Liver (tissue), 9 donors: Measurements from ENCODE around the gene SSPN. TPM values are rescaled to one million over a fixed set of nuclear protein-coding genes. Genes with fewer than 3 reads are reported as not detected.

Experiments used
- DNase-seq: peaks from one replicate; pipeline ENCODE4 v3.0.0-alpha.2; 2017; ENCODE audit warnings: low spot score
- H3K27ac ChIP-seq, 2 donors: one replicate each; pipeline ENCODE4 v1.7.0; 2013; ENCODE audit warnings: inconsistent platforms in 2 of 2, low read length in 2 of 2, control low read depth in 1 of 2, low read depth in 1 of 2, mild to moderate bottlenecking in 1 of 2
- H3K27me3 ChIP-seq, 4 donors: one replicate each; pipeline versions ENCODE4 v1.6.1 to v1.7.0; 2013; ENCODE audit warnings: low read length in 3 of 4, inconsistent platforms in 1 of 4, mild to moderate bottlenecking in 1 of 4, moderate library complexity in 1 of 4; ENCODE audit not compliant: control insufficient read depth in 4 of 4, insufficient read depth in 4 of 4
- H3K36me3 ChIP-seq, 4 donors: one replicate each; pipeline versions ENCODE4 v1.6.1 to v1.7.0; 2013; ENCODE audit warnings: low read length in 3 of 4, mild to moderate bottlenecking in 3 of 4, low read depth in 1 of 4, moderate library complexity in 1 of 4; ENCODE audit not compliant: control insufficient read depth in 4 of 4, insufficient read depth in 3 of 4
- H3K4me1 ChIP-seq, 4 donors: one replicate each; pipeline versions ENCODE4 v1.6.1 to v1.7.0; 2013; ENCODE audit warnings: low read length in 3 of 4, mild to moderate bottlenecking in 3 of 4, moderate library complexity in 1 of 4; ENCODE audit not compliant: control insufficient read depth in 4 of 4, insufficient read depth in 4 of 4
- H3K4me3 ChIP-seq, 3 donors: one replicate each; pipeline versions ENCODE4 v1.6.1 to v1.7.0; 2013; ENCODE audit warnings: low read length in 3 of 3, control low read depth in 1 of 3, low read depth in 1 of 3, mild to moderate bottlenecking in 1 of 3
- H3K9ac ChIP-seq, 2 donors: one replicate each; pipeline ENCODE4 v1.7.0; 2013; ENCODE audit warnings: low read length in 2 of 2, mild to moderate bottlenecking in 2 of 2, moderate library complexity in 2 of 2, control low read depth in 1 of 2, low read depth in 1 of 2
- H3K9me3 ChIP-seq, 4 donors: one replicate each; pipeline versions ENCODE4 v1.6.1 to v1.7.0; 2013; ENCODE audit warnings: low read length in 3 of 4; ENCODE audit not compliant: control insufficient read depth in 4 of 4
- EGR1 ChIP-seq, 2 donors: IDR thresholded peaks; 2 replicates each; pipeline ENCODE4 v1.6.1; 2016 to 2018; ENCODE audit warnings: antibody characterized with exemption in 2 of 2, low read depth in 2 of 2
- FOXA1 ChIP-seq: IDR thresholded peaks from 2 replicates; pipeline ENCODE4 v1.6.1; 2016; ENCODE audit warnings: antibody characterized with exemption
- FOXA2 ChIP-seq: IDR thresholded peaks from 2 replicates; pipeline ENCODE4 v1.6.1; 2016; ENCODE audit warnings: antibody characterized with exemption
- GABPA ChIP-seq, 2 donors: IDR thresholded peaks in 1 of 2; conservative IDR thresholded peaks in 1 of 2; 2 replicates each; pipeline ENCODE4 v1.6.1; 2016; ENCODE audit warnings: antibody characterized with exemption in 2 of 2, mild to moderate bottlenecking in 1 of 2, moderate library complexity in 1 of 2
- HNF4A ChIP-seq, 2 donors: conservative IDR thresholded peaks; 2 replicates each; pipeline ENCODE4 v1.6.1; 2016; ENCODE audit warnings: antibody characterized with exemption in 2 of 2, mild to moderate bottlenecking in 2 of 2
- HNF4G ChIP-seq: IDR thresholded peaks from 2 replicates; pipeline ENCODE4 v1.6.1; 2016; ENCODE audit warnings: antibody characterized with exemption
- JUND ChIP-seq, 2 donors: IDR thresholded peaks; 2 replicates each; pipeline ENCODE4 v1.6.1; 2016; ENCODE audit warnings: antibody characterized with exemption in 2 of 2
- MAX ChIP-seq: IDR thresholded peaks from 2 replicates; pipeline ENCODE4 v1.6.1; 2016; ENCODE audit warnings: antibody characterized with exemption
- NR2F2 ChIP-seq: IDR thresholded peaks from 2 replicates; pipeline ENCODE4 v1.6.1; 2016; ENCODE audit warnings: antibody characterized with exemption
- RAD21 ChIP-seq, 2 donors: IDR thresholded peaks; 2 replicates each; pipeline ENCODE4 v1.6.1; 2016; ENCODE audit warnings: antibody characterized with exemption in 2 of 2, mild to moderate bottlenecking in 2 of 2
- REST ChIP-seq: IDR thresholded peaks from 2 replicates; pipeline ENCODE4 v1.6.1; 2016; ENCODE audit warnings: antibody characterized with exemption, mild to moderate bottlenecking
- RXRA ChIP-seq, 2 donors: IDR thresholded peaks; 2 replicates each; pipeline ENCODE4 v1.6.1; 2017 to 2018; ENCODE audit warnings: antibody characterized with exemption in 2 of 2, mild to moderate bottlenecking in 1 of 2
- TAF1 ChIP-seq: conservative IDR thresholded peaks from 2 replicates; pipeline ENCODE4 v1.6.1; 2016; ENCODE audit warnings: antibody characterized with exemption, mild to moderate bottlenecking
- YY1 ChIP-seq: IDR thresholded peaks from 2 replicates; pipeline ENCODE4 v1.6.1; 2016; ENCODE audit warnings: antibody characterized with exemption, mild to moderate bottlenecking
- WGBS: extraction: QIAGEN DNeasy Blood & Tissue Kit; methylation state at CpG from one replicate; pipeline ENCODE4 v1.1.7; 2013; 5-methylcytosine and 5-hydroxymethylcytosine counted together
- polyA plus RNA-seq, 2 donors: library from polyadenylated mRNA; stranded (reverse) in 1 of 2; unstranded in 1 of 2; fragments of 200-250 nt in 1 of 2; fragments of >200 nt in 1 of 2; fragmentation: Nextera tagmentation in 1 of 2; extraction: Ambion mirVana in 1 of 2; gene quantifications; one replicate each; pipeline versions ENCODE4 v1.2.1 to v1.2.3, GENCODE V29; 2013 to 2015
- total RNA-seq, 2 donors: library from RNA; depleted of rRNA; stranded (reverse); fragments of >200 nt; gene quantifications; one replicate each; pipeline ENCODE4 v1.2.3, GENCODE V29; 2014
- TF ChIP-seq, protein P1 (sequence below): IDR thresholded peaks from 2 replicates; pipeline ENCODE4 v1.6.1; 2016; ENCODE audit warnings: antibody characterized with exemption
- TF ChIP-seq, protein P2 (sequence below): fragments of 150-350 bp; IDR thresholded peaks from 2 replicates; pipeline ENCODE4 v1.5.1; 2017; ENCODE audit warnings: improper control_type of control experiment, low read depth, low read length; ENCODE audit not compliant: missing input control
- TF ChIP-seq, protein P3 (sequence below): IDR thresholded peaks from 2 replicates; pipeline ENCODE4 v1.6.1; 2016; ENCODE audit warnings: antibody characterized with exemption
- donor health status: healthy.
- donor health status: healthy.
- donor health status: healthy.
- donor health status: healthy.
- donor health status: healthy.

The SSPN gene
- total and polyA plus RNA-seq, 4 donors: 0.33 to 0.67 (median 0.46) TPM

GRCh38 chr12:26196421-26196716 is 996 bp downstream of the SSPN start (continued):
- TF ChIP-seq, protein P1, sequence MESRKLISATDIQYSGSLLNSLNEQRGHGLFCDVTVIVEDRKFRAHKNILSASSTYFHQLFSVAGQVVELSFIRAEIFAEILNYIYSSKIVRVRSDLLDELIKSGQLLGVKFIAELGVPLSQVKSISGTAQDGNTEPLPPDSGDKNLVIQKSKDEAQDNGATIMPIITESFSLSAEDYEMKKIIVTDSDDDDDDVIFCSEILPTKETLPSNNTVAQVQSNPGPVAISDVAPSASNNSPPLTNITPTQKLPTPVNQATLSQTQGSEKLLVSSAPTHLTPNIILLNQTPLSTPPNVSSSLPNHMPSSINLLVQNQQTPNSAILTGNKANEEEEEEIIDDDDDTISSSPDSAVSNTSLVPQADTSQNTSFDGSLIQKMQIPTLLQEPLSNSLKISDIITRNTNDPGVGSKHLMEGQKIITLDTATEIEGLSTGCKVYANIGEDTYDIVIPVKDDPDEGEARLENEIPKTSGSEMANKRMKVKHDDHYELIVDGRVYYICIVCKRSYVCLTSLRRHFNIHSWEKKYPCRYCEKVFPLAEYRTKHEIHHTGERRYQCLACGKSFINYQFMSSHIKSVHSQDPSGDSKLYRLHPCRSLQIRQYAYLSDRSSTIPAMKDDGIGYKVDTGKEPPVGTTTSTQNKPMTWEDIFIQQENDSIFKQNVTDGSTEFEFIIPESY: no peak
- TF ChIP-seq NR2F2: no peak
- TF ChIP-seq HNF4A (conservative IDR thresholded peaks at IDR 0.05): no peak
- TF ChIP-seq FOXA2: no peak

DNA sequence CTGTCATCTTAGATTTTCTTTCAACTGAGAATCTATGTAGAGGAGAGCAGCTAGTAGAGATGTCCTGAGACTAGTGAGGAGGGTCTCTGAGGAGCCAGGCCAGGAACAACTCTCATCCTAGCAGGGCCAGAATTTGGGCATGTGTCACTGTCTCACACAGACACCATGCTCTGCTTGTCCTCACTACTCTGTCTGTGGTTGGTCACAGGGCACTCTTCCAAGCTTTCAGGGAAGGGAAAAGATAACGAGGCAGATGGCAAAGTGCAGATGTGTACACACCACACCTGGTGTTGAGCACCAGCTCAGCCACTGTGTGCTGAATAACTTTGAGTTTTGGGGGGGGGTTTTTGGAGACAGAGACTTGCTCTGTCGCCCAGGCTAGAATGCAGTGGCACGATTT is 2.5 kb downstream of the SSPN start:
- no peaks in the 10 kb centered on the region for H3K9me3 ChIP-seq
- H3K27me3 ChIP-seq: peaks cover 0 to 6% (median 3%) of the 10 kb centered on the region in 4 donors
- peaks cover 4 to 10% (median 7%) of the 10 kb centered on the region in 4 donors for H3K4me1 ChIP-seq
- no peak overlapping the region for H3K4me3 ChIP-seq
- WGBS: 59% methylated on average over 3 of the region's 3 CpGs
- no peak overlapping the region for H3K9ac ChIP-seq
- H3K36me3 ChIP-seq: no peaks in the 10 kb centered on the region
- no peak for TF ChIP-seq JUND (IDR thresholded peaks at IDR 0.05)
- TF ChIP-seq YY1: no peak
- no peak for TF ChIP-seq FOXA1
- TF ChIP-seq, protein P2, sequence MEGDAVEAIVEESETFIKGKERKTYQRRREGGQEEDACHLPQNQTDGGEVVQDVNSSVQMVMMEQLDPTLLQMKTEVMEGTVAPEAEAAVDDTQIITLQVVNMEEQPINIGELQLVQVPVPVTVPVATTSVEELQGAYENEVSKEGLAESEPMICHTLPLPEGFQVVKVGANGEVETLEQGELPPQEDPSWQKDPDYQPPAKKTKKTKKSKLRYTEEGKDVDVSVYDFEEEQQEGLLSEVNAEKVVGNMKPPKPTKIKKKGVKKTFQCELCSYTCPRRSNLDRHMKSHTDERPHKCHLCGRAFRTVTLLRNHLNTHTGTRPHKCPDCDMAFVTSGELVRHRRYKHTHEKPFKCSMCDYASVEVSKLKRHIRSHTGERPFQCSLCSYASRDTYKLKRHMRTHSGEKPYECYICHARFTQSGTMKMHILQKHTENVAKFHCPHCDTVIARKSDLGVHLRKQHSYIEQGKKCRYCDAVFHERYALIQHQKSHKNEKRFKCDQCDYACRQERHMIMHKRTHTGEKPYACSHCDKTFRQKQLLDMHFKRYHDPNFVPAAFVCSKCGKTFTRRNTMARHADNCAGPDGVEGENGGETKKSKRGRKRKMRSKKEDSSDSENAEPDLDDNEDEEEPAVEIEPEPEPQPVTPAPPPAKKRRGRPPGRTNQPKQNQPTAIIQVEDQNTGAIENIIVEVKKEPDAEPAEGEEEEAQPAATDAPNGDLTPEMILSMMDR: no peak
- TF ChIP-seq GABPA (IDR thresholded peaks at IDR 0.05 in 1 of 2, conservative IDR thresholded peaks at IDR 0.05 in 1 of 2): no peak
- no peak for TF ChIP-seq RAD21 (IDR thresholded peaks at IDR 0.05)
- TF ChIP-seq FOXA2: no peak
- TF ChIP-seq MAX: no peak
- TF ChIP-seq, protein P3, sequence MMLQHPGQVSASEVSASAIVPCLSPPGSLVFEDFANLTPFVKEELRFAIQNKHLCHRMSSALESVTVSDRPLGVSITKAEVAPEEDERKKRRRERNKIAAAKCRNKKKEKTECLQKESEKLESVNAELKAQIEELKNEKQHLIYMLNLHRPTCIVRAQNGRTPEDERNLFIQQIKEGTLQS: no peak
- TF ChIP-seq HNF4G: no peak
- no peak for TF ChIP-seq HNF4A (conservative IDR thresholded peaks at IDR 0.05)
- no peak for TF ChIP-seq RXRA (IDR thresholded peaks at IDR 0.05)
- TF ChIP-seq, protein P1: no peak
- H3K27ac ChIP-seq: no peak overlapping the region
- DNase-seq: no peak

DNA sequence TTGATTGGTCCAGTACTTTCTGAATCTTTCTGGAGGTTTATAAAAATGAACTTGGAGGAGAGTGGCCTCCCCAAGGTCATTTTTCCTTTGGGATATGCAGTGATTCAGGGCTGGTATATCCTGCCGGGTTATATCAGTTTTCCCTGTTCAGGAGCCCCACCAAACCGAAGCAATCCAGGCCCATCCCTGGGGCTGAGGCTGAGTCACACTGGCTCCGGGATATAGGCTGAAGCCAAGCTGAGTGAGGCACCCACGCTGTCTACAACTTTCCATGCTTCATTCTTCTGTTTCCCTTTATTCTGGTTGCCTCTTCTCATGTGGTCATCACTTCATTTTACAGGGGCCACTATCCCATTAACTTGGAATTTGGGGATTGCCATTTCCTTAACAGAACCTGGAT is 3.4 kb downstream of the SSPN start:
- no peak for DNase-seq
- WGBS: 82% methylated on average over 4 of the region's 4 CpGs
- Histone ChIP-seq H3K36me3 (no peaks in the 10 kb centered on the region), H3K4me1 (peaks cover 4 to 10% (median 7%) of the 10 kb centered on the region in 4 donors), H3K27me3 (peaks cover 0 to 6% (median 3%) of the 10 kb centered on the region in 4 donors), H3K9ac (no peak overlapping the region), H3K27ac (no peak overlapping the region), H3K4me3 (no peak overlapping the region), H3K9me3 (no peaks in the 10 kb centered on the region)
- TF ChIP-seq REST (no peak), GABPA (IDR thresholded peaks at IDR 0.05 in 1 of 2, conservative IDR thresholded peaks at IDR 0.05 in 1 of 2) (no peak), MAX (no peak), FOXA2 (no peak), HNF4G (no peak), NR2F2 (no peak), TAF1 (no peak), YY1 (no peak), RAD21 (IDR thresholded peaks at IDR 0.05) (no peak), EGR1 (IDR thresholded peaks at IDR 0.05; ENCODE audit: low read depth in 2 of 2) (no peak), JUND (IDR thresholded peaks at IDR 0.05) (no peak)
- TF ChIP-seq, protein P3: no peak
- TF ChIP-seq, protein P2: no peak
